Endothelial cell of umbilical vein (primary cell): ENCODE measurements around the gene PACSIN2. TPM values are rescaled to one million over a fixed set of nuclear protein-coding genes. Genes with fewer than 3 reads are reported as not detected.
"Not testable (repeated sequence)": the region's sequence is repeated elsewhere in the genome, so short reads cannot be mapped to it uniquely, and the experiment has no call there.

Source experiments
- BruUV-seq: library from RNA; stranded (reverse); fragments of 400-500 nt; replicated peaks from 2 replicates; lab custom pipeline; 2021; lab: Mats Ljungman, UMichigan
- CTCF ChIA-PET: fragments of 300-600, 350-600 bp; sonication (Branson Sonifier 250); formaldehyde crosslinking; loops from one replicate; lab custom pipeline; 2021; ENCODE audit warnings: antibody characterized with exemption, inconsistent platforms; lab: Charles Lee
- POLR2A ChIA-PET: fragments of 300-600, 350-600 bp; sonication (Branson Sonifier 250); formaldehyde crosslinking; loops from one replicate; lab custom pipeline; 2021; ENCODE audit warnings: antibody characterized with exemption, inconsistent platforms; lab: Charles Lee
- DNase-seq: peaks from one replicate; pipeline ENCODE4 v3.0.0-alpha.2; 2011; ENCODE audit warnings: low read depth, low spot score
- FAIRE-seq: peaks from 2 replicates; lab custom pipeline; 2011; peaks lifted over from hg19 to GRCh38; lab: Jason Lieb, UNC
- H2AFZ ChIP-seq: 2 replicates; pipeline ENCODE4 v1.6.0; 2012; ENCODE audit warnings: low read depth, low read length, control low read depth, inconsistent platforms
- H3K27ac ChIP-seq: 2 replicates; pipeline ENCODE4 v1.5.1; 2011; ENCODE audit warnings: low read depth, mild to moderate bottlenecking, control low read depth, low read length, moderate library complexity; ENCODE audit not compliant: insufficient read depth
- H3K27me3 ChIP-seq, 2 experiments: 2 replicates each; pipeline versions ENCODE4 v1.6.0 to v1.6.1; 2011; ENCODE audit warnings: low read length in 2 of 2, mixed read lengths in 1 of 2; ENCODE audit not compliant: control insufficient read depth in 2 of 2, insufficient read depth in 2 of 2
- H3K36me3 ChIP-seq, 2 experiments: 2 replicates in 1 of 2; 3 replicates in 1 of 2; pipeline ENCODE4 v1.5.1; 2011; ENCODE audit warnings: low read length in 2 of 2, mild to moderate bottlenecking in 1 of 2, moderate library complexity in 1 of 2; ENCODE audit not compliant: control insufficient read depth in 2 of 2, insufficient read depth in 2 of 2; ENCODE audit errors: extremely low read depth in 1 of 2
- H3K4me1 ChIP-seq: 3 replicates; pipeline ENCODE4 v1.5.1; 2011; ENCODE audit warnings: mild to moderate bottlenecking, low read length; ENCODE audit not compliant: control insufficient read depth, insufficient read depth; ENCODE audit errors: extremely low read depth
- H3K4me2 ChIP-seq: 2 replicates; pipeline ENCODE4 v1.6.1; 2011; ENCODE audit warnings: low read length, control low read depth, mixed read lengths; ENCODE audit not compliant: insufficient read depth
- H3K4me3 ChIP-seq, 3 experiments: fragments of 200-600 bp in 1 of 3; sonication (generic), shearing (Covaris generic) in 1 of 3; replicated peaks in 1 of 3; 2 replicates each; pipeline ENCODE4 v1.5.1; 2011 to 2016; ENCODE audit warnings: control low read depth in 3 of 3, low read length in 3 of 3, mild to moderate bottlenecking in 2 of 3, inconsistent platforms in 1 of 3, low read depth in 1 of 3, moderate library complexity in 1 of 3; ENCODE audit not compliant: insufficient read depth in 1 of 3
- H3K79me2 ChIP-seq: 2 replicates; pipeline ENCODE4 v1.6.0; 2012; ENCODE audit warnings: low read length, inconsistent platforms; ENCODE audit not compliant: control insufficient read depth, insufficient read depth
- H3K9ac ChIP-seq: replicated peaks from 2 replicates; pipeline ENCODE3; 2011; ENCODE audit warnings: low read length, control low read depth; ENCODE audit not compliant: insufficient read depth; ENCODE audit errors: extremely low read depth
- H3K9me1 ChIP-seq: replicated peaks from 3 replicates; pipeline ENCODE4 v1.6.0; 2011; ENCODE audit warnings: mild to moderate bottlenecking, low read length; ENCODE audit not compliant: control insufficient read depth, insufficient read depth; ENCODE audit errors: extremely low read depth
- H3K9me3 ChIP-seq: replicated peaks from 2 replicates; pipeline ENCODE4 v1.5.1; 2012; ENCODE audit warnings: low read length, inconsistent platforms; ENCODE audit not compliant: control insufficient read depth, insufficient read depth
- H4K20me1 ChIP-seq: replicated peaks from 2 replicates; pipeline ENCODE3; 2011; ENCODE audit warnings: mild to moderate bottlenecking, low read length; ENCODE audit not compliant: control insufficient read depth, insufficient read depth; ENCODE audit errors: extremely low read depth
- CTCF ChIP-seq, 2 donors: IDR thresholded peaks; 1 replicate in 1 of 2; 2 replicates in 1 of 2; pipeline ENCODE4 v1.5.1; 2011; ENCODE audit warnings: low read length in 2 of 2, mild to moderate bottlenecking in 2 of 2, moderate library complexity in 2 of 2, control low read depth in 1 of 2, inconsistent platforms in 1 of 2, low read depth in 1 of 2; ENCODE audit not compliant: insufficient read depth in 1 of 2; ENCODE audit errors: extremely low read depth in 1 of 2
- EZH2 ChIP-seq: IDR thresholded peaks from 2 replicates; pipeline ENCODE4 v1.6.1; 2012; ENCODE audit warnings: borderline replicate concordance, low read depth, mild to moderate bottlenecking, moderate library complexity, low read length, inconsistent platforms; ENCODE audit not compliant: severe bottlenecking
- FOS ChIP-seq: IDR thresholded peaks from 2 replicates; pipeline ENCODE4 v1.6.1; 2011; ENCODE audit warnings: mild to moderate bottlenecking, low read length, moderate library complexity, borderline replicate concordance; ENCODE audit not compliant: insufficient read depth
- GATA2 ChIP-seq: IDR thresholded peaks from 2 replicates; pipeline ENCODE4 v1.7.0; 2011; ENCODE audit warnings: low read depth, mild to moderate bottlenecking, moderate library complexity, mixed read lengths, low read length; ENCODE audit not compliant: insufficient read length, insufficient read depth
- JUN ChIP-seq: IDR thresholded peaks from 2 replicates; pipeline ENCODE4 v1.6.1; 2011; ENCODE audit warnings: borderline replicate concordance, low read depth; ENCODE audit not compliant: insufficient read length, insufficient read depth
- MAX ChIP-seq: IDR thresholded peaks from 2 replicates; pipeline ENCODE4 v1.6.1; 2011; ENCODE audit not compliant: insufficient read depth, insufficient read length
- MYC ChIP-seq: IDR thresholded peaks from one replicate; pipeline ENCODE4 v1.6.1; 2011; ENCODE audit warnings: mild to moderate bottlenecking, low read depth, low read length
- POLR2A ChIP-seq: IDR thresholded peaks from 2 replicates; pipeline ENCODE4 v1.6.1; 2012; ENCODE audit warnings: low read depth, mild to moderate bottlenecking, control low read depth, low read length
- POLR2AphosphoS5 ChIP-seq: IDR thresholded peaks from 2 replicates; pipeline ENCODE4 v1.6.1; 2012; ENCODE audit warnings: low read depth, mild to moderate bottlenecking, control low read depth, low read length, moderate library complexity; ENCODE audit not compliant: insufficient read depth
- dilution Hi-C: fragments of 300-500 bp; cut with MboI; formaldehyde crosslinking; loops from one replicate; pipeline ENCODE4 v1.15.0; 2019; ENCODE audit warnings: low sequenced_read_pairs; ENCODE audit not compliant: extremely low pct_ligation_motif_present
- intact Hi-C: fragments of 100-400 bp; cut with micrococcal nuclease; formaldehyde crosslinking; loops from one replicate; pipeline ENCODE4 v1.10.0; 2022
- polyA plus RNA-seq, 4 experiments: library from polyadenylated mRNA; depleted of rRNA in 3 of 4; stranded (reverse) in 3 of 4; unstranded in 1 of 4; fragments of >200 nt; gene quantifications; 2 replicates each; pipeline versions ENCODE4 v1.2.1 to v1.2.3, GENCODE V29; 2011 to 2012; ENCODE audit warnings: missing spikeins in 1 of 4
- total RNA-seq: library from RNA; stranded (reverse); gene quantifications from 2 replicates; pipeline ENCODE4 v1.2.3, GENCODE V29; 2021

The PACSIN2 gene
- total and polyA plus RNA-seq, 2 donors (not counting 3 experiments of a cell fraction or from before 2014, with no cell fraction given) = 46.2 to 64.5 TPM

GRCh38 chr22:42961810-42962209 lies 53.1 kb downstream of the PACSIN2 start:
- Histone ChIP-seq H3K9ac (no peak overlapping the region), H3K79me2 (peaks cover 25% of the 10 kb centered on the region), H3K9me1 (no peaks in the 10 kb centered on the region), H3K4me2 (no peak overlapping the region), H3K27ac (no peak overlapping the region), H3K9me3 (no peaks in the 10 kb centered on the region), H3K4me1 (peaks cover 35% of the 10 kb centered on the region), H2AFZ (no peak overlapping the region), H4K20me1 (no peaks in the 10 kb centered on the region), H3K27me3 (no peaks in the 10 kb centered on the region), H3K36me3 (no peaks in the 10 kb centered on the region), H3K4me3 (no peak overlapping the region)
- DNase-seq (no peak), FAIRE-seq (no peak)
- dilution Hi-C loops = no loop called here
- POLR2A ChIA-PET = interaction anchor here (0.7 kb wide), 1 partner anchor 23 kb away, joined by 4 read pairs; no protein-coding TSS in a partner anchor
- TF ChIP-seq FOS (no peak), POLR2AphosphoS5 (no peak), MAX (no peak), POLR2A (no peak), CTCF (IDR thresholded peaks at IDR 0.05; ENCODE audit: extremely low read depth in 1 of 2, insufficient read depth in 1 of 2, low read depth in 1 of 2, low read length in 2 of 2) (no peak), MYC (no peak), EZH2 (no peak), GATA2 (no peak), JUN (no peak)
- intact Hi-C loops = loop anchor here (2.0 kb wide), 1 partner anchor 41 kb away; no protein-coding TSS in a partner anchor
- CTCF ChIA-PET = interaction anchor here (0.7 to 1.7 kb wide), 2 partner anchors 24 to 72 kb away, joined by 4 read pairs; no protein-coding TSS in a partner anchor
- BruUV-seq = no TSS peak

DNA sequence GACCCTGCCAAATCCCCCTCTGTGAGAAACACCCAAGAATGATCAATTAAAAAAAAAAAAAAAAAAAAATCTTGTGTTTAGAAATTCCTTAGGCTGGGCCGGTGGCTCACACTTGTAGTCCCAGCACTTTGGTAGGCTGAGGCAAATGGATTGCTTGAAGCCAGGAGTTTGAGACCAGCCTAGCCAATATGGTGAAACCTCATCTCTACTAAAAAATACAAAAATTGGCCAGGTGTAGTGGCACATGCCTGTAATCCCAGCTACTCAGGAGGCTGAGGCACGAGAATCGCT lies 53.6 kb downstream of the PACSIN2 start:
- H3K4me3 ChIP-seq, DNase-seq, BruUV-seq, H3K9me1 ChIP-seq, H3K9me3 ChIP-seq, H3K4me2 ChIP-seq, CTCF ChIA-PET, H3K9ac ChIP-seq, H4K20me1 ChIP-seq, H3K36me3 ChIP-seq, FAIRE-seq, H3K27ac ChIP-seq, H3K27me3 ChIP-seq, H2AFZ ChIP-seq, dilution Hi-C loops: not testable (repeated sequence)
- intact Hi-C loops = loop anchor here (2.0 kb wide), 1 partner anchor 41 kb away; no protein-coding TSS in a partner anchor
- POLR2A ChIA-PET = interaction anchor here (0.7 kb wide), 1 partner anchor 23 kb away, joined by 4 read pairs; no protein-coding TSS in a partner anchor
- peaks cover 28% of the 10 kb centered on the region for H3K79me2 ChIP-seq
- H3K4me1 ChIP-seq = peaks cover 35% of the 10 kb centered on the region
